ENCODE measurements around the gene RADIL. TPM values are rescaled to one million over a fixed set of nuclear protein-coding genes. Genes with fewer than 3 reads are reported as not detected.

The RADIL gene
- total RNA-seq, 1 experiment from 2014 or later: not detected

DNA sequence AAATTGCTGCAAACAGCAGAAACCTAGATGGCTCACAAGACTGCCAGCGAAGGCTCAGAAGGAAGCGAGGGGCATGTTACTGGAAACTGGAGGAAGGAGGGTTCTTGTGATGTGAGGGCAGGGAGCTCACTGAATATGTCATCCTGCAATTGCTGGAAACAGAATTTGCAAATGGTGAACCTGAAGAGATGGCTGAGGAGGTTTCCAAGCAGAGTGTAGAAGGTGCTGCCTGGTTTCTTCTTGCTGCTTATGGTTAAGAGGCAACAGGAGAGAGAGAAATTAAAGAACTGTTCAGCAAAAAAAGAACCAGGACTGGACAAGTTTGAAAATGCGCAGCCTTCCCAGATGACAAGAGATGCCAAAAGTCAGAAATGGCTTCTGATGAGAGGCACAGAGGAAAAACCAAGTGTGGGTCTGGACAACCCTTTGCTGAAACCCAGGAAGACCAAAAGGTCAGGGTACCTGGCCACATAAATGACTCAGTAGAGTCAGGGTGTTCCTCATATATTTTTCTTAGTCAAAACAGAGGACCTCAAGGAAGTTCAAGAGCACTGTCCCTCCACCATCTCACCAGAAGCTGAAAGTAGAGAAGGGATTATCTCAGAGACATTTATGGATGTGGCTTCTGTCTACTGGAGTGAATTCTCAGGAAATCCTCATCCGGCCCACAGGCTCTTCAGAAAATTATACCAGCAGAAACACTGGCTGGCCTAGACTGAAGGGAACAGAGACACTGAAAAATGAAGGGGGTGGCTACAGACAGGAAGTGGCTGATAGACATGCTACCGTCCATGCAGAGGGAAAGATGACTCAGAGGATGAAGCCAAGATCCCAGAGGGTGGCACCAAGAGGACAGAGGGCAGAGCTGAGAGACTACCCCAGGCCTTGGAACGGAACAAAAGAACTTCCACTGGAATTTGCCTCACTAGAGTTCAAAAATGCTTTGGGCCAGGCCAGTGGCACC is 31.8 kb downstream of the RADIL start:
- DNase-seq (ENCODE audit: low read depth): peak; percentile 43

DNA sequence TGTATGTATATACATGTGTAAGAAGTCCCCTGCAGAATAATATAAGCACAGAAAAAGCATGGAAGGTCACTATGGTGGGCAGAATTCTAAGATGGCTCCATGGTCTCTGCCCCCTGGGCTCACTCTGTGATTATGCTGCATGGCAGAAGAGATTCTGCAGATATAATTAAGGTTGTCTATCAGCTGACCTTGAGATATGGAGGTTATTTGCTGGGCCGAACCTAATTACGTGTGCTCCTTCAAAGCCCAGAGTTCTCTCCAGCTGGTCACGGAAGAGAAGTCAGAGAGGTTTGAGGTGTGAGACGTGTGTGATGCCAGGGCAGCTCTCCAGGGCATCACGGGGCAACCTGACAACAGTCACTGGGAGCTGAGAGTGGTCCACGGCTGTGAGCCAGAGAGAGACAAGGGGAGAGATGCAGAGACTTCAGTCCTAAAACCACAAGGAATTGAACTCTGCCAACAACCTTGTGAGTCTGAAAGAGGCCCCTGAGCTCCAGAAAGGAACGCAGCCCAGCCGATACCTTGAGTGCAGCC is 33.2 kb downstream of the RADIL start:
- DNase-seq (ENCODE audit: low read depth): no peak

GRCh38 chr7:4849390-4849789 is 34.1 kb downstream of the RADIL start:
- DNase-seq (ENCODE audit: low read depth): peak; percentile 51

DNA sequence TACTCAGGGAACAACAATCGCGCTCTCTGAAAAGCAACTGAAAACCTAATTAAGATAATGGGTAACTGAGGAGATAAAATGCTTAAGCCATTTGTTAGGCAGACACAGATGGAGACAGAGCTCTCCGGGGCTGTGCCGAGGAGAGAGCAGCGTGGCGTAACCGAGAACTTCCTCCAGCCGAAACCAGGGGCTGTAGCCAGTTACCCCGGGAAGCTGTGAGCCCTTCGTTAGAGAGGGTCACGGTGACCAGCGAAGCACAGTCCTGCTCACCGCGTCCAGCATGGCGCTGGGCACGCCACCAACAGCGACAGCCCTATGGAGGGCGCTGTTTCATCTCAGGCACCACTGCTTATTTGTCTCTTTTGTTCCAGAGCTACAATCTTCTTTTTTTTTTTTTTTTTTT is 37.8 kb downstream of the RADIL start:
- DNase-seq (ENCODE audit: low read depth): no peak

- no peak for DNase-seq (ENCODE audit: low read depth)
These were observed 41.0 kb downstream of the RADIL start for GRCh38 chr7:4842319-4843064.

- DNase-seq (ENCODE audit: low read depth): no peak
These were observed 41.7 kb downstream of the RADIL start for GRCh38 chr7:4841836-4842235.

DNA sequence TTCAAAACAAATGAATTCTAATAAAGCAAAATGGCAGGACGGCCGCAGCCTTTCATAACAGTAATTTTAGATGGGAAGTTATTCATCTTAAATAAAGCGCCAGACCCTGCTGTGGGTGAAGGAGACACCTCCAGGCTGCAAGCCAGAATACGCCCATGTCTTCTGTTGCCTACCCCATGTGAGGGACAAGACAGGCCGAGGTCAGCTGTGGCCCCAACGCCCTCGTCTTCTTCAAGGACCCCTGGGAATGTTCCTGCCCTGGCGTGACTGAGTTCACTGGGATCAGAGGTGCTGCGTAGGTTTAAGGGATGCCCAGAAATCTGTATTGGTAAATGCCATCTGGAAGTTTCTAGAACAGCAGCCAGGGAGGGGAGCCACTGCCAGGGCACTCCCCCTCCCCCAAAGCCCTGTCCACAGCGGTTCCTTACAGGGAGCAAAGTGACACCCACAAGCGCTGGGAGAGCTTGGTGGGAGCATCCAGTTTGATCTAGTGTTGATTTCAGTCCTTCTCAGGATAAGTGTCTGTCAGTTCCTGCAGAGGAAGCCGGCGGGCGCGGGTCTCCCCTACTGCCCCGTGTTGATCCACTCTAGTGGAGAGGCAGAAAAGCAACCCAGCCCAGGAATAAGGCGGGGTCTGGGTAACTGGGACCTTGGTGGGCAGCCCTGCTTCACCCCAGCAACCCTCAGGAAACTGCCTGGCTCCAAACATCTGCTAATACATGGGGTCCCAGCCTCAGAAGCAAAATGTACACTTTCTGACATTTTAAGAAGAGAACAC is 42.3 kb downstream of the RADIL start:
- DNase-seq (ENCODE audit: low read depth): no peak

GRCh38 chr7:4840079-4840501 is 43.4 kb downstream of the RADIL start:
- no peak for DNase-seq (ENCODE audit: low read depth)

GRCh38 chr7:4838626-4839334 is 44.7 kb downstream of the RADIL start:
- DNase-seq (ENCODE audit: low read depth): no peak

- DNase-seq (ENCODE audit: low read depth): no peak
These were observed 45.5 kb downstream of the RADIL start for GRCh38 chr7:4837803-4838625.

GRCh38 chr7:4837041-4837802 is 46.3 kb downstream of the RADIL start:
- DNase-seq (ENCODE audit: low read depth): no peak

DNA sequence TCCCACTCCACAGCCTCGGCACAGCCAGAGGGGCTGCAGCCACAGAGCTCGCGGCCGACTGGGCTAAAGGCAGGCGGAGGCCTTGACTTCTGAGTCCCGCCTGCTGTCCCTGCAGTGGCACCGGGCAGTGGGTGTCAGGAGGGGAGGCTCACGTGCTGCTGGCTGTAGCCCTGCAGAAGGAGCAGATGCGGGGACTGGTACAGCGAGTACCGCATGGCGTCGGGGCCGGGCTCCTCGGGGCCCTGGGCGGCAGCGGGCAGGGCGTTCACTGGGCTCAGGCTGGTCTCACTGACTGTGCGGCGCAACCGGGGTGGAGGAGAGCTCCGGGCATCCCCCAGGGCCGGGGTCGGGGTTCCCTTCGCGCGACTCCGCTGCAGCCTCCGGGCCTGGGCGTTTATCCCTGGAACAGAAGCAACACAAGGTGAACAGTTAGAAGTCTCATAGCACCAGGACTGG is 47.3 kb downstream of the RADIL start:
- no peak for DNase-seq (ENCODE audit: low read depth)

GRCh38 chr7:4835398-4836205 is 47.9 kb downstream of the RADIL start:
- DNase-seq (ENCODE audit: low read depth): no peak

- no peak for DNase-seq (ENCODE audit: low read depth)
These were observed 48.7 kb downstream of the RADIL start for GRCh38 chr7:4834601-4835397.

- no peak for DNase-seq (ENCODE audit: low read depth)
These were observed 49.6 kb downstream of the RADIL start for GRCh38 chr7:4833691-4834600.

DNA sequence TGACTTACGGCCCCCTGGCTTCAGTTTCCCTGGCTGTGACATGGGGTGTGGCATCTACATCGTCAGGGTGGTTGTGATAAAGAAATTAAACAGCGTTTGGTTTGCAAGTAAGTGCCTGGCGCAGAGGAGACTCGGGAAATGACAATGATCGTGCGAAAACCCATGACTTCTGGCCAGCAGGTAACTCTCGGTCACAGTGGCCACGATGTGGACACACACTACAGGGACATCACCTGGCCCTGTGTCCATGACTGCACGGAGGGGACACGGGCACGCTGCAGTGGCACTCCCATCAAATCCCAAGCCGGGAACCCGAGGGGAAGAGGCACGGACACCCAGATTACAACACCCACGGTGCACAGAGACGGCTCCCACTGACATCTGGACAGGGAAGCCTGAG is 50.3 kb downstream of the RADIL start:
- DNase-seq (ENCODE audit: low read depth): no peak

- no peak for DNase-seq (ENCODE audit: low read depth)
These were observed 50.8 kb downstream of the RADIL start for GRCh38 chr7:4832711-4833110.
